D721Med (cell line): ENCODE results near the gene KIF3A.

Source experiments
- DNase-seq: peaks from one replicate; pipeline ENCODE4 v3.0.0; 2011; ENCODE audit warnings: low spot score; ENCODE audit not compliant: insufficient read length
- FAIRE-seq: peaks from 2 replicates; lab custom pipeline; 2011; peaks lifted over from hg19 to GRCh38; lab: Jason Lieb, UNC
- TF ChIP-seq, protein P1 (sequence below): IDR thresholded peaks from 2 replicates; pipeline ENCODE4 v1.5.1; 2012; ENCODE audit warnings: mild to moderate bottlenecking, control low read depth; ENCODE audit not compliant: insufficient read depth; ENCODE audit errors: missing control alignments

The KIF3A gene

GRCh38 chr5:132655821-132656773 is 81.2 kb downstream of the KIF3A start:
- DNase-seq (no peak), FAIRE-seq (no peak)
- TF ChIP-seq, protein P1, sequence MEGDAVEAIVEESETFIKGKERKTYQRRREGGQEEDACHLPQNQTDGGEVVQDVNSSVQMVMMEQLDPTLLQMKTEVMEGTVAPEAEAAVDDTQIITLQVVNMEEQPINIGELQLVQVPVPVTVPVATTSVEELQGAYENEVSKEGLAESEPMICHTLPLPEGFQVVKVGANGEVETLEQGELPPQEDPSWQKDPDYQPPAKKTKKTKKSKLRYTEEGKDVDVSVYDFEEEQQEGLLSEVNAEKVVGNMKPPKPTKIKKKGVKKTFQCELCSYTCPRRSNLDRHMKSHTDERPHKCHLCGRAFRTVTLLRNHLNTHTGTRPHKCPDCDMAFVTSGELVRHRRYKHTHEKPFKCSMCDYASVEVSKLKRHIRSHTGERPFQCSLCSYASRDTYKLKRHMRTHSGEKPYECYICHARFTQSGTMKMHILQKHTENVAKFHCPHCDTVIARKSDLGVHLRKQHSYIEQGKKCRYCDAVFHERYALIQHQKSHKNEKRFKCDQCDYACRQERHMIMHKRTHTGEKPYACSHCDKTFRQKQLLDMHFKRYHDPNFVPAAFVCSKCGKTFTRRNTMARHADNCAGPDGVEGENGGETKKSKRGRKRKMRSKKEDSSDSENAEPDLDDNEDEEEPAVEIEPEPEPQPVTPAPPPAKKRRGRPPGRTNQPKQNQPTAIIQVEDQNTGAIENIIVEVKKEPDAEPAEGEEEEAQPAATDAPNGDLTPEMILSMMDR, result no peak

- DNase-seq (no peak), FAIRE-seq (no peak)
- TF ChIP-seq, protein P1, result no peak
These were observed 83.6 kb downstream of the KIF3A start for GRCh38 chr5:132653716-132654115.

- no peak for FAIRE-seq
- DNase-seq, result no peak
- TF ChIP-seq, protein P1, result no peak
These were observed 85.4 kb downstream of the KIF3A start for GRCh38 chr5:132651838-132652469.

DNA sequence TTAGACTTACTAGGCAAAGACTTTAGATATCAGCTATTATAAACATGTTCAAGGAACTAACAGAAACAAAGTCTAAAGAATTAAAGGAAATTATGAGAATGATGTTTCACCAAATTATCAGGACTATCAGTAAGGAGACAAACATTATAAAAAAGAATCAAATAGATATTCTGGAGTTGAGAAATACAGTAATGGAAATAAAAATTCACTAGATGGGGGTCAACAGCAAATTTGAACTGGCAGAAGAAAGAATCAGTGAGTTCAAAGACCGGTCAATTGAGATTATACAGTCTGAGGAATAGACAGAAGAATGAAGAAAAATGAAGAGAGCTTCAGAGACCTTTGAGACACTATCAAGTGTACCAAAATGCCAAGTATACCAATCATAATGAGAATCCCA is 89.0 kb downstream of the KIF3A start:
- TF ChIP-seq, protein P1, result no peak
- FAIRE-seq, result no peak
- no peak for DNase-seq

DNA sequence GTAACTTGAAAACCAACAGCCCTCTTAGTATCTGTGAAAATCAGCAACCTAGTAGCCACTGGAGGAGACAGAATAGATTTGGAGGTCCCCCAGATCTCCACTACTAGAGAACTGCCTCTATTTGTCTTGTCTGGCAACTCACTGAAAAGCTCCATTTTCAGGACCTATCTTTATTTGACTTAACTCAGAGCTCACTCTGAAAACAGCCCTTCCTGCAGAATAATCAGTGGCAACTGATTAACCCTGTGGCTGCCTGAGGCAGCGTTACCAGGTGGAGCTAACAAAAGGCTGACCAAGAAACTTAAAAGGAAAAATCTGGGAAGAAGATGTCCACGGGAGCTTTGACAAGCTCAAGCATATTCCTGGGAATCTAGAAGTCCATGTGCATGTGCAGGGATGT is 89.9 kb downstream of the KIF3A start:
- TF ChIP-seq, protein P1, result no peak
- DNase-seq (no peak), FAIRE-seq (no peak)

GRCh38 chr5:132646583-132647266 is 90.6 kb downstream of the KIF3A start:
- no peak for FAIRE-seq
- TF ChIP-seq, protein P1, result no peak
- DNase-seq, result no peak
